GM21423 (cell line): ENCODE measurements around the gene SPSB1.

Source experiments
- ATAC-seq: cut with Tn5 transposase; IDR thresholded peaks from one replicate; pipeline ENCODE4 v1.9.1; 2021; ENCODE audit warnings: mild to moderate bottlenecking, moderate library complexity; ENCODE audit not compliant: unreplicated experiment

The SPSB1 gene

GRCh38 chr1:9317591-9318417 lies 25.1 kb downstream of the SPSB1 start:
- ATAC-seq = no peak

DNA sequence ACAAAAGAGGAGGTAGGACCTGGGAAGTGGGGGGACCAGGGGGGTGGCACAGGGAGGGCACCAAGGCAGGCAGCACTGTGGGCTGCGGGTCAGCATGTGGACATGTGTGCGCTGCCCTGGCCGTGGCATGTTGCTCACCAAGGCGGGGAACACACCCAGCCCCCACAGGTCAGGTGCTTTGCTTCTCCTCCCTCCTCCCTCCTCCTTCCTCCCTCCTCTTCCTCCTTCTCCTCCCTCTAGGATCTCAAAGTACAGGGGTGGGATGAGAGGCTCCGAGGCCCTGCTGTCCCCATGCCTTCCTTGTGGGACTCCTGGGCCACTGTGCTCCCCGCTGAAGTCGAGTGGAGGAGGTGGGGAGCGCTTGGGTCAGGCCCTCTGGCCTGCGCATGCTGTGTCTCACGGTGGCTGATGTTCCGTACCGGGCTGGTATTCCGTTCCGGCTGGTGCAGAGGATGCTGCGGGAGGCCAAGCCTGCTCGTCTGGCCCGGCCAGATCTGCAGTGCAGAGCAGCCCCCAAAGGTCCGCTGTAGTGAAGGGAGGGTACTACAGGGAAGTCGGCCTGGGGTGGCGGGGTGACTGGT lies 26.6 kb downstream of the SPSB1 start:
- no peak for ATAC-seq

GRCh38 chr1:9319789-9320519 lies 27.3 kb downstream of the SPSB1 start:
- ATAC-seq = no peak

DNA sequence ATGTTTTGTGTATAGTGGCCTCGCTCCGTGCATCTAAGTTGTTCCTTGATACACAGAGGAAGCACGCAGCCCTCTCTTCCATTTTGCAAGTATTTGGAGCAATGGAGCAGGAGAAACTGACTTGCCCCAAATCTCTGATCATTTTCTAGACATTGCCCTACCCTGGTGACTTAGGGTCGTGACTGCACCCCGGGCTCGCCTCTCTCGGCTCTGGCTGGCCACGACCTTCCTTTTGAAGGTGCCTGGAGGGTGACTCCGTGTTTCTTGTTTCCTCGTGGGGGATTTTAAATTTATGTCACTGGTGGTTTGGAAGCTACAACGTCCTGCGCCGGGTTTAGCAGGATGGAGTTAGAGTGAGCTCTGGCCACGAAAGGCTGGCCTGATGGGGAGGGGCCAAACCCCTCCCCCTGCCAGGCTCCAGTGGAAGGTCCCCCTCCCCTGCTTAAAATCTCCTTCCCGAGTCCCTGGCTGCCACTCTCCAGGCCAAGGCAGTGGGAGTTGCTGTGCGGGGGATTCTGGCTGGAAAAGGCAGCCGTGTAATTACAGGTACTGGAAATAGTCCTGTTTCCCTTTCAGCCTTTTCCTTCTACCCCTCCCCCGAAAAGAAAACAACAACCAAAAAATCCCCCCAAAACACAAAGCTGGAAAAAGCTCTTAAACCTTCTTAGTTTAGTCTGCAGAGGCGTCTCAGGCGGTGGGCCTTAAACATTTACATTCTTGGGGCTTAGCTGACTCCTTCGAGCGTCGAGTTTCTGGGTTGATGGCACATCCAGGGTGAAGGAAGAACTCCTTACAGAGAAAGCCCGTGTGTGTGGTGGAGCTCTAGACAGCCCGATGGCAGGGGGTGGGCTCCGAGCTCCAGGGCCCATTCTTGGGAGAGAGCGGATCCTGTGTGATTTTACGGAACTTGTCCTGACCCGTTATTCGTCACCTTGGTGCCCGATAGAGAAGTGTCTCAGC lies 28.1 kb downstream of the SPSB1 start:
- no peak for ATAC-seq

- no peak for ATAC-seq
These were observed 28.8 kb downstream of the SPSB1 start for GRCh38 chr1:9321480-9321849.

DNA sequence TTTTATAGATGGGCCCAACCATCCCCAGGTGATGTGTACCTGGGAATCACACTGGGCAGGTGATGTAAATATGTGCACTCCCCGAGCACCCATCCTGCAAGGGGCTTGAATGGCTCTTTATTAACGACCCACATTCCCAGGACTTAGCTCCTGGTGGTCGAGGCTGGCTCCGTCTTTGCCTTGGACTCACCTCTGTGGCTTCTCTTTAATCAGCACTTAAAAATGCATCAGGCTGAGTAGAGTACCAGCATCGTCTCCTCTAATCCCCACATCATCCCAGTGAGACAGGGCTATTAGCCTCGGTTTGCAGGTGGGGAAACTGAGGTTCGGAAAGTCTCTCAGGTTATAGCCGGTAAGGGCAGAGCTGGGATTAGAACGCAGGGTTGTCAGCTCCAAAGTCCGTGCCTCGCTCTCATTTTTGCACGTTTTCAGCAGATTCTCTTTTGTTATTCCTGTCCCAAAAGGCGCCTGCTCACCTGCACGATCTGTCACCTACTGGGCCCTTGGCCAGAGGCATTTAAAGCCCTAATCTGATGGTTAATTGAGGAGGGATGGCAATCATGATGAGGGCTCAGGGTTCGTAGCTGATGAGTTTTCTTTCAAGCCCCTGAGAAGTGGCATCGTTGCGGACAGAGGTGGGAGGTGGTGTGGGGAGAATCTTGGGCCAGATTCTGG lies 29.4 kb downstream of the SPSB1 start:
- ATAC-seq = no peak

GRCh38 chr1:9322661-9323244 lies 30.1 kb downstream of the SPSB1 start:
- ATAC-seq = no peak

DNA sequence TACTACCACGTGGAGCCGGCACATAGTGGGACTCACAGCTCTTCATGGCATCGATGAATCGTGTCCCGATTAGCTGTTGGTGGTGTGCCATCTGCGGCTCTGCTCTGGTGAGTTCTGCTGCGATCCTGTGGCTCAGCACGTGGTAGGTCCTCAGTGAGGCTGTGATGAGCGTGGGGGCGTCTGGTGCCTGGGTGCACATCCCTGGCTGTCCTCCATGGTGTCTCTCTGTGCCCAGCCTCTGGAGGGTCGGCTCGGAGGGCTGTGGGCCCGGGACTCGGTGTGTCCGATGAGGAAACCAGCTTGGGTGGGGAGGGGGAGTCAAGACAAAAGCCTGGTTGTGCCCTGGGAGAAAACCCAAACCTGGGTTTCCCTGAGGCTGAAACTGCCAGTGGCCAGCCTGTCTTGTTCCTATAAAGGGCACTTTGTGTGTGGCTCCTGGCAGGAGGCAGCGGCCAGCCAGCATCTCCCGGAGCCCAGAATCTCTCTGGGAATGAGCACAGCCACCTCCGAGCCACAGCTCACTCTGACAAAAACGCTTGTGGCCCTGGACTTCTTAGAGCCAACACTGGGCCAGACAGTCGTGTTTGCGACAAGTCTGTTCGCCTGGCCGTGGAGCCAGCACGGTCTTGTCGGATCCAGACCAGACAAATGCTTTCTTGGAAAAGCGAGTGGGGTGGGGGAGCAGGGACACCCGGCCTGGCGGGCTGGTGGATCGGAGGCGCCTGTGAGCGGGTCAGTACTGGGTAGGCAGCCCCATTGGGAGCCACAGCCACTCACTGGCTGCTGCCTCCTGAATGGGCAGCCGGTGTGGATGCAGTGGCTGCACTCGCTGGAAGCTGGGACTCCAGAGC lies 31.8 kb downstream of the SPSB1 start:
- ATAC-seq = no peak

GRCh38 chr1:9326596-9326995 lies 33.9 kb downstream of the SPSB1 start:
- ATAC-seq = no peak

DNA sequence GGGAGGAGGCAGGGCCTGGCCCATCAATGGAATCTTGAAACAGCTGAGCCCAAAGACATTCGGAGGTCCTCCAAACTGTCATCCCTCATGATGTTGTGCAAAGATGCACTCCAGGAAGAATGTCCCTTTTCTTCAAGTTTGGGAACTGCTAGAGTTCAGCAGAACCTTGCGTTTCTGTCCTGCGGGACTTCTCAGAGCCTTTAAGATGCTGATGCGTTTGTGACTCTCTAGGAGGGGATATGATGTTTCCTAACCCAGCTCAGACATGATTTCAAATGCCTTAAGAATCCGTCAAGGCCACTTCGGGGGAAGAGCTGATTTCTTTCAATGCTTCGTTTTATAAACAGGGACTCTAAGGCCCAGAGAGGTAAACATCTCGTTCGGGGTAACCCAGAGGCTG lies 35.5 kb downstream of the SPSB1 start:
- no peak for ATAC-seq

- no peak for ATAC-seq
These were observed 36.0 kb downstream of the SPSB1 start for GRCh38 chr1:9328715-9329114.

- no peak for ATAC-seq
These were observed 38.3 kb downstream of the SPSB1 start for GRCh38 chr1:9331016-9331415.

DNA sequence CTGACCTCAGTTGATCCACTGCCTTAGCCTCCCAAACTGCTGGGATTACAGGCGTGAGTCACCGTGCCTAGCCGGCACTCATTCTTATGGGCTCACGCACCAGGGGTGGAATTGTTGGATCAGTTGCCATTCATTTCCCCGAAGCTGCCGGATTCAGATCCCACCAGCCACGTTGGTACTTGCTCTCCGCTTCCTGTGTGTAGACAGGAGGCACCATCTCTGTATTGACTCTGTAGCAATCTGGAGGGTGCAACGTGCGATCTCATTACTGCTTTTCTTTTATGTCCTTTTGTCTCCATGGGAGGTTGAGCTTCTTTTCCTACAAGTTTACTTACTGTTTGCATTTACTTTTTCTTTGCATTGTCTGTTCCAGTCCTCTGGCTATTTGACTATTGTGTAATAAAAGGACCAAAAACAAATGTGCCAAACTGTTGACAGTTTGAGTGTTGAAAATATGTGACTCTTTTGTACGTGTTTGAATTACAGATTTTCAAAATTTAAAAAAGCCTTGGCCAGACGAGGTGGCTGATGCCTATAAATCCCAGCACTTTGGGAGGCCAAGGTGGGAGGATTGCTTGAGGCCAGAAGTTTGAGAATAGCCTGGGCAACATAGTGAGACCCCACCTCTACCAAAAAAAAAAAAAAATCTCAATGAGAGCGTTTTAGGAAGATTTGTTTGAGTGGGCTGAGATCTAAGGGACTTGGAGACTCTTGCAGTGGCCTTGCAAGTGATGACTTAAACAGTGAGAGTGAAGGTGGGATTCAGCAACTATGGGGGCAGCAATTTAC lies 39.1 kb downstream of the SPSB1 start:
- ATAC-seq = no peak

- ATAC-seq = no peak
These were observed 39.9 kb downstream of the SPSB1 start for GRCh38 chr1:9332513-9333143.

- no peak for ATAC-seq
These were observed 45.9 kb downstream of the SPSB1 start for GRCh38 chr1:9338397-9339246.

GRCh38 chr1:9340172-9340854 lies 47.6 kb downstream of the SPSB1 start:
- no peak for ATAC-seq
